HG03159 (cell line): ENCODE measurements around the gene PLA2G4C.

Experiments used
- ATAC-seq: cut with Tn5 transposase; IDR thresholded peaks from one replicate; pipeline ENCODE4 v1.9.1; 2021; ENCODE audit warnings: mild to moderate bottlenecking, moderate library complexity; ENCODE audit not compliant: unreplicated experiment

PLA2G4C gene

GRCh38 chr19:48000846-48001245 is 109.8 kb downstream of the PLA2G4C start:
- no peak for ATAC-seq

GRCh38 chr19:47998800-47999199 is 111.8 kb downstream of the PLA2G4C start:
- ATAC-seq: no peak
